Measurements from ENCODE around the gene ZNF219.

Gene ZNF219

DNA sequence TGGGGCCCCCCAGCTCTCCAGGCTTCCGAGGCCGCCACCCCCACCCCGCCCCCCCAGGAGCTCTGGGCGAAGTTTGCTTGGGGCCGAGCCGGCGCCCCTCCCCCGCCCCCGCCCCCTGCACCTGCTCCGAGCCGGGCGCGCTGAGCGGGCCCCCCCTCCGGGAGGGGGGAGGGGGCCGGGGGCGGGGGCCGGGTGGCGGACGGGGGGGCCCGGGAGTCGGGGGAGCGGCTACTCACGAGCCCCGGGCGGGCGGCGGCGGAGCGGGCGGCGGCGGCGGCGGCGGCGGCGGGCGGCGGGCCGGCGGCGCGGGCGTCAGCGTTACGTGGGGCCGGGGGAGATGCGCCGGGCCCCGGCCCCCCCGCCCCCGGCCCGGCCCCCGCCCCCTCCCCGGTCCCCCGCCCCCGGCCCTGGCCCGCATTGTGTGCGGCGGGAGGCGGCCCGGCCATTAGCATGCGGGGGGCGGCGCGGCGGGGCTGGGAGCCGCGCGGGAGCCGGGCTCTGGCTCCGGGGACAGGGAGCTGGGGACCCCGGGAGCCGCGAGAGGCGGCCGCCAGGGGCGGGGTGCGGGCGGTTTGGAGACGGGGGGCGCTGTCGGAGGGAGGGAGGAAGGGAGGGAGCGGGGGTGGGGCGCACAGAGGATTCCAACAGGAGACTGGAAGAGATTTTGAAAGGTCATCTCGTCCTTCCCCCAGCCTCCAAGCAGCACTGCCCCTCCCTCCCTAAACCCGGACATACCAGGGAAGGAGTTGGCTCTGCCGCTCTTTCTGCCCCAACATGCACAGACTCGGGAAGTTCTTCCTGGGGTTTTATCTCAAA lies at the start of gene ZNF219:
ZNF219 (minus strand) TSS at position 580 of the 816 bp plus-strand sequence. CDS start 5,064 bp downstream, outside the sequence.
- DNase-seq (ENCODE audit: low read depth): no peak
- TF ChIP-seq, protein P1, sequence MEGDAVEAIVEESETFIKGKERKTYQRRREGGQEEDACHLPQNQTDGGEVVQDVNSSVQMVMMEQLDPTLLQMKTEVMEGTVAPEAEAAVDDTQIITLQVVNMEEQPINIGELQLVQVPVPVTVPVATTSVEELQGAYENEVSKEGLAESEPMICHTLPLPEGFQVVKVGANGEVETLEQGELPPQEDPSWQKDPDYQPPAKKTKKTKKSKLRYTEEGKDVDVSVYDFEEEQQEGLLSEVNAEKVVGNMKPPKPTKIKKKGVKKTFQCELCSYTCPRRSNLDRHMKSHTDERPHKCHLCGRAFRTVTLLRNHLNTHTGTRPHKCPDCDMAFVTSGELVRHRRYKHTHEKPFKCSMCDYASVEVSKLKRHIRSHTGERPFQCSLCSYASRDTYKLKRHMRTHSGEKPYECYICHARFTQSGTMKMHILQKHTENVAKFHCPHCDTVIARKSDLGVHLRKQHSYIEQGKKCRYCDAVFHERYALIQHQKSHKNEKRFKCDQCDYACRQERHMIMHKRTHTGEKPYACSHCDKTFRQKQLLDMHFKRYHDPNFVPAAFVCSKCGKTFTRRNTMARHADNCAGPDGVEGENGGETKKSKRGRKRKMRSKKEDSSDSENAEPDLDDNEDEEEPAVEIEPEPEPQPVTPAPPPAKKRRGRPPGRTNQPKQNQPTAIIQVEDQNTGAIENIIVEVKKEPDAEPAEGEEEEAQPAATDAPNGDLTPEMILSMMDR (conservative IDR thresholded peaks at IDR 0.05; ENCODE audit: low read depth, low read length): no peak
- H3K4me3 ChIP-seq (ENCODE audit: low read depth, low read length): peak within 1 kb of the TSS; percentile 60

DNA sequence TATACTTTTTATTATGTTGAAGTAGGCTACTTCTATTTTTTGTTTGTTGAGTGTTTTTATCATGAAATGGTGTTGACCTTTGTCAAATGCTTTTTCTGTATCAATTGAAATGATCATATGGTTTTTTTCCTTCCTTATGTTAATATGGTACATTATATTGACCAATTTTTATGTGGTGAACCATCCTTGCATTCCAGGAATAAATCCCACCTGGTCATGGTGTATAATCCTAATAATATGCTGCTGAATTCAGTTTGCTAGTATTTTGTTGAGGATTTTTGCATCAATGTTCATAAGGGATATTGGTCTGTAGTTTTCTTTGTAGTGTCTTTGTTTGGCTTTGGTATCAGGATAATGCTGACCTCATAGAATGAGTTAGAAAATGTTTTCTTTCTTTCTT lies 47.0 kb upstream of the ZNF219 start:
- H3K4me3 ChIP-seq (ENCODE audit: low read depth, low read length): no peak overlapping the region
- TF ChIP-seq, protein P1 (conservative IDR thresholded peaks at IDR 0.05; ENCODE audit: low read depth, low read length): no peak
- no peak for DNase-seq (ENCODE audit: low read depth)

DNA sequence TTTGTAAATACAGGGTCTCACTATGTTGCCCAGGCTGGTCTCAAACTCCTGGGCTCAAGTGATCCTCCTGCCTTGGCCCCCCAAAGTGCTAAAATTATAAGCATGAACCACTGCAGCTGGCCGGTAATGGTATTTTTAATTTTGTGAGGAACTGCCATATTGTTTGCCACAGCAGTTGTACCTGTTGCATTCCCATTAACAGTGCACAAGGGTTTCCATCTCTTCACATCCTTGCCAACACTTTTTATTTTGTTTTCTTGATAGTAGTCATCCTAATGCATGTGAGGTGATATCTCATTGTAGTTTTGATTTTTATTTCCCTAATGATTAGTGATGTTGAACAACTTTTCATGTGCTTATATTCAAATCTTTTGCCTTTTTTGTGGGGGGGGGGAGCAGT lies 43.9 kb upstream of the ZNF219 start:
- no peak for DNase-seq (ENCODE audit: low read depth)
- no peak overlapping the region for H3K4me3 ChIP-seq (ENCODE audit: low read depth, low read length)
- TF ChIP-seq, protein P1 (conservative IDR thresholded peaks at IDR 0.05; ENCODE audit: low read depth, low read length): no peak

DNA sequence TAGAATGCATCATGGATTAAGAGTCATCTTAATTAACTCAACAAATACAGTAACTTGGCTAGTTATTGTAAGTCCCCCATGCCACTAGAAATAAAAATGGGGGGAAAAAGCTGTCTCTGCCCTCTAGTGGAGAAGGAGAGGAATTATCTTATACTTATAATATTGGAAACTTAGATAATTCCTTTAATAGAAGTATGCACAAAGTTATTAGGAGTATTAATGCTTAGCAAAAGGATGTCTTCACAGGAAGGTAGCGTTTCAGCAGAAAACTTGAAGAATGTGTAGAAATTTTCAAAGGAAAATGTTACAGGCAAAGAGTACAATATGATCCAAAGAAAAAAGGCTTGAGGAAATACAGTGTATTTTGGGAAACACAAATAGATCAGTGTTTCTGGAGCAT lies 37.6 kb upstream of the ZNF219 start:
- DNase-seq (ENCODE audit: low read depth): peak; percentile 27
- no peak overlapping the region for H3K4me3 ChIP-seq (ENCODE audit: low read depth, low read length)
- TF ChIP-seq, protein P1 (conservative IDR thresholded peaks at IDR 0.05; ENCODE audit: low read depth, low read length): peak; percentile 66

DNA sequence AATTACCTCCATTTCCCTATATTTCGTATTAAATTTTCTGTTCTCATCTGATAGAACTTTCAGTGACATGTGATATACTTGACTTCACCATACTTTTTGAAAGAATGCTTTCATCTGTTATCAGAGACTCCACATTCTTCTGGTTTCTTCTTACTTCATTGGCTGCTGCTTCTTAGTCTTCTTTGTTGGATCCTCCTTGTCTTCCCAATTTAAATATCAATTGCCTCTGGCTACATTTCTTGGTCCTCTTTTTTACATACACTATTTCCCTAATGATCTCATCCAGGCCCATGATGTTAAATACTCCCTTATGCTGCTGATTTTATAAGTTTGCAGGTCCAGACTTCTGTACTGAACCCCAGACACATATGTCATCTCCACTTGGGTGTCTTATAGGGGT lies 35.4 kb upstream of the ZNF219 start:
- TF ChIP-seq, protein P1 (conservative IDR thresholded peaks at IDR 0.05; ENCODE audit: low read depth, low read length): no peak
- no peak for DNase-seq (ENCODE audit: low read depth)

DNA sequence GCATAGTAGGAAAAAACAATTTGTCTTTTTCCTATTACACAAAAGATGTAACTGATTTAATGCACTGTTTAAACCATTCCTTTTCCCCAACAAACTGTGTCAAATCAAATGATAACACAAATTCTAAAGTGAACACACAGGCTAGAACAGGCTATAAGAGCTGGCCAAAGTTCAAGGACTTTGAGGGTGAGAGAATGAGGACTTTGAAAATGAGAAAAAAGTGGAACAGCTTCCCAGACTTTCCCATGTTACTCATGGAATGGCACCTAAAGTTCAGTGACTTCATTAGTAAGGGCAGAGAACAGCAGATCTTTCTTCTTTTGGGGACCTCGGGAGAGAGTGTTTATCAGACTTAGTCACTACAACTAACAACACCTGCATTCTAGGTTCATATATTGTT lies 25.0 kb upstream of the ZNF219 start:
- TF ChIP-seq, protein P1 (conservative IDR thresholded peaks at IDR 0.05; ENCODE audit: low read depth, low read length): no peak
- no peak for DNase-seq (ENCODE audit: low read depth)

More for the DNA sequence above, 35.4 kb upstream of the ZNF219 start:
- no peak overlapping the region for H3K4me3 ChIP-seq (ENCODE audit: low read depth, low read length)

DNA sequence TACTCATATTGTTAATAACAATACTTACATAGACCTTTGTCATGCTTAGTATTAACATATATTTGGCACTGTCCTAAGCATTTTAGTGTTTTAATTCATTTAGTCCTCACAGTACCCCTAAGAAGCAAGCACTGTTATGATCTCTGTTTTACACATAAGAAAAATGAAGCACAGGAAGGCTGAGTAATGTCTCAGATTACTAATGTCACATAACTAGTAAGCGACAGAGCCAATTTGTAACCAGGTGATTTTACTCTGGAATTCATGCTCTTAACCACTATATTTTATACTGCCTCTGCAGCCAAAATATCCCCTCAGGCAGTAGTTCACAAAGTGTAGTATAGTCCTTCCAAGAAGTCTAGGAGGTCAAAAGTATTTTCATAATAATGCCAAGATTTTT lies 22.7 kb upstream of the ZNF219 start:
- TF ChIP-seq, protein P1 (conservative IDR thresholded peaks at IDR 0.05; ENCODE audit: low read depth, low read length): no peak
- no peak overlapping the region for H3K4me3 ChIP-seq (ENCODE audit: low read depth, low read length)
- DNase-seq (ENCODE audit: low read depth): no peak

More for the DNA sequence above, 25.0 kb upstream of the ZNF219 start:
- H3K4me3 ChIP-seq (ENCODE audit: low read depth, low read length): no peak overlapping the region
